Loucy (cell line): Measurements from ENCODE around the gene PPFIBP1.

Experiments used
- EZH2phosphoT487 ChIP-seq: fragments of 200-600 bp; IDR thresholded peaks from 2 replicates; pipeline ENCODE4 v1.6.1; 2018; ENCODE audit warnings: antibody characterized with exemption, mild to moderate bottlenecking, moderate library complexity, borderline replicate concordance
- TF ChIP-seq, protein P1 (sequence below): fragments of 200-600 bp; sonication (generic); conservative IDR thresholded peaks from 2 replicates; pipeline ENCODE4 v1.5.1; 2014; ENCODE audit warnings: mild to moderate bottlenecking, antibody characterized with exemption, low read length

GRCh38 chr12:27564612-27565213 is 40.7 kb downstream of the PPFIBP1 start:
- TF ChIP-seq, protein P1, sequence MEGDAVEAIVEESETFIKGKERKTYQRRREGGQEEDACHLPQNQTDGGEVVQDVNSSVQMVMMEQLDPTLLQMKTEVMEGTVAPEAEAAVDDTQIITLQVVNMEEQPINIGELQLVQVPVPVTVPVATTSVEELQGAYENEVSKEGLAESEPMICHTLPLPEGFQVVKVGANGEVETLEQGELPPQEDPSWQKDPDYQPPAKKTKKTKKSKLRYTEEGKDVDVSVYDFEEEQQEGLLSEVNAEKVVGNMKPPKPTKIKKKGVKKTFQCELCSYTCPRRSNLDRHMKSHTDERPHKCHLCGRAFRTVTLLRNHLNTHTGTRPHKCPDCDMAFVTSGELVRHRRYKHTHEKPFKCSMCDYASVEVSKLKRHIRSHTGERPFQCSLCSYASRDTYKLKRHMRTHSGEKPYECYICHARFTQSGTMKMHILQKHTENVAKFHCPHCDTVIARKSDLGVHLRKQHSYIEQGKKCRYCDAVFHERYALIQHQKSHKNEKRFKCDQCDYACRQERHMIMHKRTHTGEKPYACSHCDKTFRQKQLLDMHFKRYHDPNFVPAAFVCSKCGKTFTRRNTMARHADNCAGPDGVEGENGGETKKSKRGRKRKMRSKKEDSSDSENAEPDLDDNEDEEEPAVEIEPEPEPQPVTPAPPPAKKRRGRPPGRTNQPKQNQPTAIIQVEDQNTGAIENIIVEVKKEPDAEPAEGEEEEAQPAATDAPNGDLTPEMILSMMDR = no peak
- TF ChIP-seq EZH2phosphoT487 = no peak
